HG03135 (cell line): ENCODE measurements around the gene HOXA9.

Experiments
- ATAC-seq: cut with Tn5 transposase; IDR thresholded peaks from one replicate; pipeline ENCODE4 v1.9.1; 2021; ENCODE audit warnings: mild to moderate bottlenecking, moderate library complexity; ENCODE audit not compliant: unreplicated experiment

HOXA9 gene

GRCh38 chr7:27165089-27165995, at the start of gene HOXA9:
TSS of gene HOXA9 (minus strand) at chr7:27165537. CDS start at chr7:27165457, 80 bp downstream.
- no peak for ATAC-seq

- ATAC-seq = no peak
These were observed 49.1 kb upstream of the HOXA9 start for GRCh38 chr7:27214239-27214950.

GRCh38 chr7:27213433-27214238, 48.3 kb upstream of the HOXA9 start:
- ATAC-seq = no peak

DNA sequence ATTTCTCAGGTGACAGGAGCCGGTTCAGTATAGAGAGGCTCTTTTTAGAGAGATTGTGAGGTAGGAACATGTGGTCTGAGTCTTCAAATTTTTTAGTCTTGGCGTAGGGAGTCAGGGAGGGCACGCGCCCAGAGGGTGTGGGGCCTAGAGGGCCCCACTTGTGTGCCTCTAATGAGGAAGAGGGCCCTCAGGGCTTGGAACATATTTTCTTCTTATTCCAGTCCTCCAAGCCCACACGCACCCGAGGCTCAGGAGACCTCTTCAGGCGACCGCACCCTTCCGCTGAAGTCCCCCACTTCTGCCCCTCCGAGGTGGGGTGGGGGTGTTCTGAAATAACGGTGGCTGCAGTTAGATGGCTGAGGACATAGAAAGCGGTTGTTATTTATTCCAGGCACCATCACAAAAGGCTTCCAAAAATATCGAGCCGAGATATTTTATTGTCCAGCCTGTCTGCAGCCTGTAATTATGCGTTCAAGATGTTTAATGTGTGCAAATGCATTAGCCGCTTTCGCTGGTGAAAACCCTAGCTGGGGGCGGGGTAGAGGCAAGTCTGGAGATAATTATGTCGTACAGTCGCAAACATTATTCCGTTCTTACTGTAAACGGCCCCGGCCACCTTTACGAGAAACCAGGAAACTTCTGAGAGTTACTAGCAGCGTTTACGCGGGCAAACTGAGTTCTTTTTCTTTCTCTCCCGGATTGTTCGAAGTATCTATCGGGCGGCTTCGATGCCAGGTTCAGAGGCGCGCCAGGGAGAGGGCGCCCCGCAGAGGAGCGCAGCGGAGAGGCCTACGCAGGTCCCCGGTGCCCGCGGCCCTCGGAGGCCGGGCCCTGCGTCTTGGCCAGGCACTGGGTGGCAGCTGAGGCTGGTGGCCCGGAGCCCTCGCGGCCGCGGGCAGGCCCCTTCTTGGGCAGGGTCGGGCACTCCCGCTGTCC, 47.4 kb upstream of the HOXA9 start:
- no peak for ATAC-seq

DNA sequence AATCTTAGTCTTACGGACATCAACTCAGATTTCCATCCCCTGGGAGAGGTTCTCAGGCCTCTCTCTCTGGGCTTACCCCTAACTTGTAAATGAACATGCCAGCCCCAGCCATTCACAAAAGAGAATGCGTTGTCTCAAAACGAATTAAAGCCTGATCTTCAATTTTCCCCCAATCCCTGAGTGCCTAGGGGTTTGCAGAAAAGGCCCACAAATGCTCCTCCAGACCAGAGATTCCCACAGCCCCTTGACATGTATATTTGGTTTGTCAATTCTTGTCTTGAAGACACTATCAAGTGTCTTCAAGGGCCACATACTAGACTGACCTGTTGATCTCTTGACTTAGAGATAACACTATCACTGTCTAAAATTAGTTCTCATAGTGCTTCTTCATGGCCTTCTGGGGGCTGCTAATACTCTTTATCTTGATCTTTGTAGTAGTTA, 46.4 kb upstream of the HOXA9 start:
- no peak for ATAC-seq

GRCh38 chr7:27211084-27211446, 45.7 kb upstream of the HOXA9 start:
- ATAC-seq = no peak

- ATAC-seq = no peak
These were observed 45.2 kb upstream of the HOXA9 start for GRCh38 chr7:27210441-27211083.

- no peak for ATAC-seq
These were observed 44.6 kb upstream of the HOXA9 start for GRCh38 chr7:27209933-27210440.

- ATAC-seq = no peak
These were observed 43.7 kb upstream of the HOXA9 start for GRCh38 chr7:27208998-27209397.

DNA sequence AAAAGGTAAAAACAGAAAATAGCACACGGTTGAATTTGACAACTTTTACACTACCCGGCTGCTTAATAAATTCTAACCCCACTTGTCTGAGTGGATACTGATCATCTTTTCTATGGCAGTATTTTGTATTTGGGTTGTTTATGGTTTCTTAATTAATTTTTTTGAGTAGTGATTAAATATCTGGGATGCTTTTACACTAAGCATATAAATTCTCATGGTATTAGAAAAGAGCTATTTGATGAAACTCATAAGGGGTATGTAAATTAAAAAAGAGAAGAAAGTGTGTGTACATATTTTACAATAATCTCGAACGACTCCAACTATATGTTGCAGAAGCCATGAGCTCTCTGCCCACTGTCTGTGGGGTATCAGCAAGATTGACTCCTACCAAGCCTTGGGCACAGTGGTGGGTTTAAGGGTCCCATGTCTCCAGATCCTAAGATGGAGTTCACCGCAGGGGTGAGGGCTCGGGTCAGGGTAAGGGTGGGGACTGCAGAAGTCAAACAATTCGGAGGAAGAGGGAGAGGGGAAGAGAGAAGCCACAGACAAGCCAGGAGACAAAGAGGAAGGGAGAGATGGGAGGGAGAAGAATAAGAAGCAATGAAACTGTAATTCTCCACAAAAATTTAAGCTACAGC, 42.1 kb upstream of the HOXA9 start:
- no peak for ATAC-seq

- no peak for ATAC-seq
These were observed 40.3 kb upstream of the HOXA9 start for GRCh38 chr7:27205325-27206280.

GRCh38 chr7:27204851-27205322, 39.5 kb upstream of the HOXA9 start:
- no peak for ATAC-seq

- no peak for ATAC-seq
These were observed 38.7 kb upstream of the HOXA9 start for GRCh38 chr7:27203964-27204594.

DNA sequence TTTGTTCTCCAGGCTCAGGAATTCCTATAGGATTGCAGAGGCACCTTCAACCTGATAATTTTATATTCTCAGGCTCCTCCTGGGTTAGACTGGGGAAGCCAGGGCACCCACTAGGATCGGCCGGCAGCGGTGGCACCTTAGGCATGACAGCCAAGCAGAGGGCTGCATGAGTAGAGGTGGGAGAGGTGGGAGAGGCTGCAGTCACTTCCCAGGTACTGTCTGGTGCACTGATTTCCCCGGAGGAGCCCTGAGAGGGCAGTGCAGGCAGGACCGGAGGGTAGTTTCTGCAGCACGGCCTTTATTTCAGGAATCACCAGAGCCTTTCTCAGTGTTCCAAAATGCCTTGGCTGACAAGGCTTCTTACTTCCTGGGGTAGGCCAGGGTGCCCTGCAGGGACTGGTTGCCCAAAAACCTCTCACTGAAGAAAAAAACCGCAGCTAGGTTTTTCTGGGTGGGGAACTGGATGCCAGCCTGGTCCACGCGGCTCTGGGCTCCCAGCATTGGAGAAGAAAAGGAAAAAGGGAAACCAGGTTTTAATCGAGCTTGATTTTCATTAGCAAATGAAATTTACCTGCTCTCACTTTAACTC, 38.1 kb upstream of the HOXA9 start:
- no peak for ATAC-seq

DNA sequence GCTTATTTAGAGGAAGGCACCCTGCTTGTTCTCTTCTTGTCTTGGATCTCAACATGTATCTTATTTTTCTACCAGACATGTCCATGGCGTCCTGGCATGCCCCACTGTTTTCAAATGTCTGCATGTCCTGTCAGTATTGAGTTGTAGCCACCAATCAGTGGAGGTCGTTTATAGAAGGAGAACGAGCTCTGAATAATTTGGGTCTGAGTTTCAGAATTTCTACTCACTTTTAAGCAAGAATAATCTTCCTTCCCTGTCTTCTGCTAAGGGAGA, 37.5 kb upstream of the HOXA9 start:
- no peak for ATAC-seq

DNA sequence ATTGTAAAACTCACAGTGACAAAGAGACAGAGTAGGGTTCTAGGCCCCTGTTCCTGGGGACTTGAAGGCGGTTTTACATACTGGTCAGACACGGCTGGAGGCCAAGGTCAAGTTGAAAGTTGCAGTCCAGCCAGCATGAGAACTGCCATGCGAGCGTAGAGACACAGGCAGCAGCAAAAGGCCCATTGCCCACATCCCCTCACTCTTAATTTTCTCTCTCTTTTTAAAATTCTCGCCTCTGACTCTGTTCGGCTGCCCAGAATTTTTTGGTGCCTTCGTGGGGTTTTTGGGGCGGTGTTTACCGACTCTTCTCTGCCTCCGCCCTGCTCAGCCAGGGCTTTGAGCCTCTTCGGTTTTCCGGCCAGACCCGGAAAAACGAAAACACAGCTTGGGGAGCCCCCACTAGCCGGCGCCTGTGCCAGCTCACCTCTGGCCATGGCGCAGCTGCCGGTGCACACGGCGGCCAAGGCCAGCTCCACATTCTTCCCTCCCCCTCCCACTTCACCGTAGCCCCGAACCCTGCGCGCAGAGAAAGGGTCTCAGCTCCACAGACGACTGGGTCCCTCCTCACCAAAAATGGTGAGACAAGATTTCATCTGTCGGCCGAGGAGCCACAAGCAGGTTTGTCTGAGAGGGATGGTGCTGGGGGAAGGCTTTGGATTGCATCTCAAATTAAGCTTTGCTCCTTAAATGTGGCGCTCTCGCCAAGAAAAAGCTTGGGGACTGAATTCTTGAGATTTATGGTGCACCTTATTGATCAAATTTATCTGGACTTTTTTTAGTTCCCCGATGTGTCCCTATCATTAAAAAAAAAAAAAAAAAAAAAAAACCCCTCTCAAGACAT, 36.9 kb upstream of the HOXA9 start:
- ATAC-seq = no peak
